PFSK-1 (cell line): ENCODE results near the gene TRIM33.

Source experiments
- FOXP2 ChIP-seq: optimal IDR thresholded peaks from 2 replicates; pipeline ENCODE3; 2011; ENCODE audit warnings: borderline replicate concordance, control low read depth, inconsistent platforms; ENCODE audit not compliant: insufficient read depth; ENCODE audit errors: extremely low read length, extremely low read depth
- POLR2AphosphoS5 ChIP-seq: IDR thresholded peaks from 2 replicates; pipeline ENCODE4 v1.6.1; 2012; ENCODE audit warnings: low read depth, mild to moderate bottlenecking, control low read depth, low read length, moderate library complexity
- REST ChIP-seq, 2 experiments: IDR thresholded peaks; 2 replicates each; pipeline versions ENCODE4 v1.6.1 to v1.8.0; 2011 to 2012; ENCODE audit warnings: low read depth in 2 of 2, low read length in 2 of 2, control low read depth in 1 of 2, inconsistent platforms in 1 of 2, mild to moderate bottlenecking in 1 of 2, moderate library complexity in 1 of 2; ENCODE audit not compliant: insufficient read depth in 1 of 2
- SIN3A ChIP-seq: IDR thresholded peaks from 2 replicates; pipeline ENCODE4 v1.6.1; 2012; ENCODE audit warnings: mild to moderate bottlenecking, low read length, moderate library complexity, borderline replicate concordance; ENCODE audit not compliant: insufficient read depth
- TAF1 ChIP-seq: IDR thresholded peaks from 2 replicates; pipeline ENCODE4 v1.6.1; 2012; ENCODE audit warnings: low read length, control low read depth, borderline replicate concordance; ENCODE audit not compliant: insufficient read depth

TRIM33 gene

GRCh38 chr1:114490274-114490693 is 20.7 kb downstream of the TRIM33 start:
- TF ChIP-seq TAF1 (no peak), REST (IDR thresholded peaks at IDR 0.05; ENCODE audit: insufficient read depth in 1 of 2, low read depth in 2 of 2, low read length in 2 of 2) (no peak), FOXP2 (no peak), SIN3A (no peak), POLR2AphosphoS5 (no peak)

GRCh38 chr1:114488739-114489138 is 22.3 kb downstream of the TRIM33 start:
- TF ChIP-seq SIN3A = no peak
- no peak for TF ChIP-seq FOXP2
- TF ChIP-seq POLR2AphosphoS5 = no peak
- TF ChIP-seq TAF1 = no peak
- TF ChIP-seq REST (IDR thresholded peaks at IDR 0.05; ENCODE audit: insufficient read depth in 1 of 2, low read depth in 2 of 2, low read length in 2 of 2) = no peak

- TF ChIP-seq REST (IDR thresholded peaks at IDR 0.05; ENCODE audit: insufficient read depth in 1 of 2, low read depth in 2 of 2, low read length in 2 of 2) = no peak
- TF ChIP-seq FOXP2 = no peak
- TF ChIP-seq SIN3A = no peak
- TF ChIP-seq TAF1 = no peak
- TF ChIP-seq POLR2AphosphoS5 = no peak
Observed at GRCh38 chr1:114485286-114485685, 25.7 kb downstream of the TRIM33 start.

- TF ChIP-seq POLR2AphosphoS5 = no peak
- TF ChIP-seq TAF1 = no peak
- no peak for TF ChIP-seq SIN3A
- no peak for TF ChIP-seq FOXP2
- no peak for TF ChIP-seq REST (IDR thresholded peaks at IDR 0.05; ENCODE audit: insufficient read depth in 1 of 2, low read depth in 2 of 2, low read length in 2 of 2)
Observed at GRCh38 chr1:114482585-114482984, 28.4 kb downstream of the TRIM33 start.

GRCh38 chr1:114479134-114479533 is 31.9 kb downstream of the TRIM33 start:
- TF ChIP-seq SIN3A (no peak), REST (IDR thresholded peaks at IDR 0.05; ENCODE audit: insufficient read depth in 1 of 2, low read depth in 2 of 2, low read length in 2 of 2) (no peak), FOXP2 (no peak), TAF1 (no peak), POLR2AphosphoS5 (no peak)
